Measurements from ENCODE around the gene COIL.

DNA sequence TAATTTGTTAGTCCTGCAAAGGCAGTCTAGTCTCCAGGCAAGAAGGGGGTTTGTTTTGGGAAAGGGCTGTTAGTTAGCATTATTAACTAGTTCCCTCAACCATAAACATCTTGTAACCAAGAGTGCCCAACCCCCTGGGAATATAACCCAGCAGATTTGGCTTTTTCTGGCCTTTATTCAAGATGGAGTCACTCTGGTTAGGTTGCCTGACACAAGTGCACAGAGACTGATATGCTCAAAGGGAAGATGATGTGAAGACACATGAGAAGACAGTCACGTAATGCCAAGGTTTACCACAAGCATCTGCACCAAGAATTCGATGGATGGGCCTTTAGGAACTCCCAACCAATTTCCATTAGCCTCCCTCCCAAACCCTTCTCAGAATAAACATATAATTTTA, 13.2 kb upstream of the COIL start:
- no peak for TF ChIP-seq CTCF (IDR thresholded peaks at IDR 0.05)
- TF ChIP-seq EP300 (IDR thresholded peaks at IDR 0.05), result no peak
- TF ChIP-seq POLR2AphosphoS5 (IDR thresholded peaks at IDR 0.05), result no peak
- TF ChIP-seq POLR2A (IDR thresholded peaks at IDR 0.05), result no peak
